Measurements from ENCODE around the gene CNPY4.
A peak's percentile ranks its signal among the peaks of the same experiment; 100 is the strongest.

CNPY4 gene

GRCh38 chr7:100091411-100092181 is 27.8 kb upstream of the CNPY4 start:
- peak in 1 of 2 experiments; percentile 17 for DNase-seq

- no peak for DNase-seq
Measured at GRCh38 chr7:100093054-100093453, 26.4 kb upstream of the CNPY4 start.

GRCh38 chr7:100093498-100093897 is 25.9 kb upstream of the CNPY4 start:
- no peak for DNase-seq

- no peak for DNase-seq
Measured at GRCh38 chr7:100093925-100094486, 25.4 kb upstream of the CNPY4 start.

GRCh38 chr7:100095289-100095688 is 24.1 kb upstream of the CNPY4 start:
- DNase-seq, result no peak

GRCh38 chr7:100095704-100096103 is 23.7 kb upstream of the CNPY4 start:
- no peak for DNase-seq

GRCh38 chr7:100098913-100099312 is 20.5 kb upstream of the CNPY4 start:
- DNase-seq, result no peak

- DNase-seq, result no peak
Measured at GRCh38 chr7:100099452-100099851, 20.0 kb upstream of the CNPY4 start.

- peak; percentile 88 to 89 for DNase-seq
Measured at GRCh38 chr7:100100420-100101015, 18.9 kb upstream of the CNPY4 start.

- peak; percentile 98 to 99 for DNase-seq
Measured at GRCh38 chr7:100101016-100101862, 18.2 kb upstream of the CNPY4 start, which contains the start of the genes AP4M1 and MCM7. AP4M1 (plus strand) TSS chr7:100101643; CDS start chr7:100101715, 72 bp downstream. MCM7 (minus strand) TSS chr7:100101397; CDS start chr7:100101294, 103 bp downstream.

GRCh38 chr7:100102950-100103840 is 16.2 kb upstream of the CNPY4 start:
- DNase-seq, result no peak

GRCh38 chr7:100105534-100105933 is 13.9 kb upstream of the CNPY4 start:
- no peak for DNase-seq

- DNase-seq, result no peak
Measured at GRCh38 chr7:100106633-100107032, 12.8 kb upstream of the CNPY4 start.

GRCh38 chr7:100107125-100107737 is 12.2 kb upstream of the CNPY4 start:
- DNase-seq, result no peak

GRCh38 chr7:100107890-100108289 is 11.5 kb upstream of the CNPY4 start:
- DNase-seq, result no peak

GRCh38 chr7:100109521-100110163 is 9.8 kb upstream of the CNPY4 start:
- no peak for DNase-seq

GRCh38 chr7:100111156-100111555 is 8.3 kb upstream of the CNPY4 start:
- no peak for DNase-seq

GRCh38 chr7:100111914-100112313 is 7.5 kb upstream of the CNPY4 start:
- DNase-seq, result no peak

GRCh38 chr7:100115026-100115425 is 4.4 kb upstream of the CNPY4 start:
- no peak for DNase-seq

GRCh38 chr7:100118388-100119071 is 904 bp upstream of the CNPY4 start:
- peak in 1 of 2 experiments; percentile 47 for DNase-seq
